Inflammatory macrophage treated with lipopolysaccharide for 1 hour (primary cell): ENCODE results near the gene MAD1L1.
"Not testable (repeated sequence)": the region's sequence is repeated elsewhere in the genome, so short reads cannot be mapped to it uniquely, and the experiment has no call there.

Experiments used
- DNase-seq, 2 donors: peaks; one replicate each; pipeline ENCODE4 v3.0.0-alpha.2; 2020 to 2022

MAD1L1 gene

DNA sequence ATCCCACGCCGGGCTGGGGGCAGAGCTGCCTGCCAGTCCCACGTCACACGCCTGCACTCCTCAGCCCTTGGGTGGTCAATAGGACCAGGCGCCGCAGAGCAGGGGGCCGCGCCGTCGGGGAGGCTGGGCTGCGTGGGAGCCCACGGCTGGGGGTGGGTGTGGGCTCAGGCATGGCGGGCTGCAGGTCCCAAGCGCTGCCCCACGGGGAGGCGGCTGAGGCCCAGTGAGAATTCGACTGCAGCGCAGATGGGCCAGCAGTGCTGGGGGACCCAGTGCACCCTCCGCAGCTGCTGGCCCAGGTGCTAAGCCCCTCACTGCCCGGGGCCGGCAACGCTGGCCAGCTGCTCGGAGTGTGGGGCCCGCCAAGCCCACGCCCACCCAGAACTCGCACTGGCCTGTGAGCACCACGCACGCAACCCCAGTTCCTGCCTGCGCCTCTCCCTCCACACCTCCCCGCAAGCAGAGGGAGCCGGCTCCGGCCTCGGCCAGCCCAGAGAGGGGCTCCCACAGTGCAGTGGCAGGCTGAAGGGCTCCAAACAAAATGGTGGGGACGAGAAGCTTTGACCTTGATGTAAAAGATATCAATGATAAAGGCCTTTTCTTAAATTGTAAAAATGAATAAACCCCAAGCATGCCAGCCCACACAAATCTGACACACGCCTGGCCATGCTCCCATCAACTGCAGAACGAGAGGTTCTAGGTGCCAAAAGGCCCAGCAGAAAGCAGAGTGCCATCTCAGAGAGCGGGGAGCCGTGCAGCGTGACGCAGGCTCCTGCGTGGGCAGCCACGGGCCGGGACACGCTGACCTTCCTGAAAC lies 255.5 kb downstream of the MAD1L1 start:
- no peak for DNase-seq

GRCh38 chr7:1976521-1976920 lies 256.2 kb downstream of the MAD1L1 start:
- DNase-seq = not testable (repeated sequence)

- no peak for DNase-seq
These were observed 257.2 kb downstream of the MAD1L1 start for GRCh38 chr7:1975581-1975980.

GRCh38 chr7:1975179-1975578 lies 257.6 kb downstream of the MAD1L1 start:
- DNase-seq = no peak

- DNase-seq = no peak
These were observed 258.2 kb downstream of the MAD1L1 start for GRCh38 chr7:1974290-1975101.

DNA sequence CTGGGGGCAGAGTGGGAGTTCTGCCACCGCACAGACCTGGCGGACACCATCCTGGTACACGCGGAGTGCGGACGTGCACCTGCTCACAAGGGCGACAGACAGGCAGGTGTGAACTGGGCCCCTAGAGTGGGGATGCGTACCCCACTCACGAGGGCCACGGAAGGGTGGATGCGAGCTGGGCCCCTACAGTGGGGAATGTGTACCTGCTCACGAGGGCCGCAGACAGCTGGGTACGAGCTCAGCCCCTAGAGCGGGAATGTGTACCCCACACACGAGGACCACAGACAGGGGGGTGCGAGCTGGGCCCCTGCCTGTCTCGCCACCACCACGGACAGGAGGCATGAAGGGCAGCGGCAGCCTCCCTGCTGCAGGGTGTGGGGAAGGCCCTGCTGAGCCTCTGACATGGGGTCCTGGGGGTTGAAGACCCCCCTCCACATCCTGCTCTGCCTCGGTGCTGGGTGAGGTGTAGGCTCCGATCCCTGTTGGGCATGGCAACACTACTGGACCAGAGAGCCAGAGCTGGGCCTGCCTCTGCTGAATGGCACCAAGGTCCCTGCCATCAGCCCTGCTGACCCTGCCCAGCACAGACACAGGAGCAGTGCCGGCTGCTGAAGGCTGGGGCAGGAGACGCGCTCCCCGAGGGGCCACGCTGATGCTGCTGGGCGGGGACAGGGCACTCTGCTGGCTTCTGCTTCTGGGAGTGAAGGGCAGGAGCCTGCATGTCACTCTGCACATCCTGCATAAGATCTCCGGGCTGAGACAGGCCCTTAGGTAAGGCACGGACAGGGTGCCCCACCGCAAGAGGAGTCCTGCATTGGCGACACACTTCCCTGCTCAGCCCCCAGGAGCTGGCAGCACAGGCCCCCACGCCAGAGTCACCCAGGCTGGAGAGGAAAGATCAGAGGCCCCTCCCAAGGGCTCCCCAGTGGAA lies 259.2 kb downstream of the MAD1L1 start:
- DNase-seq = no peak

GRCh38 chr7:1972744-1973143 lies 260.0 kb downstream of the MAD1L1 start:
- no peak for DNase-seq

GRCh38 chr7:1971946-1972654 lies 260.6 kb downstream of the MAD1L1 start:
- no peak for DNase-seq

GRCh38 chr7:1970895-1971294 lies 261.9 kb downstream of the MAD1L1 start:
- no peak for DNase-seq

DNA sequence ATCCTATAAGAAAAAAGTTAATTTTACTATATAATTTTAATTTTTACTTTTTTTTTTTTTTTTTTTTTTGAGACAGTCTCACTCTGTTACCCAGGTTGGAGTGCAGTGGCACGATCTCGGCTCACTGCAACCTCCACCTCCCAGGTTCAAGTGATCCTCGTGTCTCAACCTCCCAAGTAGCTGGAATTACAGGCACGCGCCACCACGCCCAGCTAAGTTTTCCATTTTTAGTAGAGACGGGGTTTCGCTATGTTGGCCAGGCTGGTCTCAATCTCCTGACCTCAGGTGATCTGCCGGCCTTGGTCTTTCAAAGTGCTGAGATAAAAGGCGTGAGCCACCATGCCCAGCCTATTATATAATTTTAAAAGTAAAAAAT lies 262.5 kb downstream of the MAD1L1 start:
- not testable (repeated sequence) for DNase-seq

DNA sequence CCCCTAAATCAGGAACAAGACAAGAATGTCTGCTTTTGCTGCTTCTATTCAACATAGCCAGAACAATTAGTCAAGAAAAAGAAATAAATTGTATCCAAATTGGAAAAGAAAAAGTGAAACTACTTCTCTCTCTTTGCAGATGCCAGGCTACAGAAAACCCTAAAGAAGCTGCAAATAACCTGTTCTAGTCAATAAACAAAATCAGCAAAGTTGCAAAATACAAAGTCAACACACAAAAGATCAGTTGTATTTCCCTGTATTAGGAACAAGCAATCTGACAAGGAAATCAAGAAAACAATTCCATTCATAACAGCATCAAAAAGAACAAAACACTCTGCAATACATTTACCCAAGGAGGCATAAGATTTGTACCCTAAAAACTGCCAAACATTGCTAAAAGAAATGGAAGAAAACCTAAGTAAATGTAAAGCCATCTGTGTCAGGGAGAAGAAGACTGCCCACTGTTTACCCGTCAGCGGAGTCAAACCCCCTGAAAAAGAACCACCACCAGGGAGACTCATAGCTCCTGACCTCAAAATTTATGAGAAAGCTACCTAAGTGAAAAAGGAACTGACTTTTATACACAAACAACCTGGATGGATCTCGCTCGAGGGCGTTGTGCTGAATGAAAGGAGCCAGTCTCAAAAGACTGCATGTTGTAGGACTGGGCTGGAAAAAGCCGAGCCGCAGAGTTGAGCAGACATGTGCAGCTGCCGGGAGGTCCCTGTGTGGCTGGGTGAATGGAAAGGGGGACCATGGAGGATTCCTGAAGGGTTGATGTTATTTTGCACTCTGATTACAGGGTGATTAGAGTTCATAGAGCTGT lies 263.1 kb downstream of the MAD1L1 start:
- no peak for DNase-seq

DNA sequence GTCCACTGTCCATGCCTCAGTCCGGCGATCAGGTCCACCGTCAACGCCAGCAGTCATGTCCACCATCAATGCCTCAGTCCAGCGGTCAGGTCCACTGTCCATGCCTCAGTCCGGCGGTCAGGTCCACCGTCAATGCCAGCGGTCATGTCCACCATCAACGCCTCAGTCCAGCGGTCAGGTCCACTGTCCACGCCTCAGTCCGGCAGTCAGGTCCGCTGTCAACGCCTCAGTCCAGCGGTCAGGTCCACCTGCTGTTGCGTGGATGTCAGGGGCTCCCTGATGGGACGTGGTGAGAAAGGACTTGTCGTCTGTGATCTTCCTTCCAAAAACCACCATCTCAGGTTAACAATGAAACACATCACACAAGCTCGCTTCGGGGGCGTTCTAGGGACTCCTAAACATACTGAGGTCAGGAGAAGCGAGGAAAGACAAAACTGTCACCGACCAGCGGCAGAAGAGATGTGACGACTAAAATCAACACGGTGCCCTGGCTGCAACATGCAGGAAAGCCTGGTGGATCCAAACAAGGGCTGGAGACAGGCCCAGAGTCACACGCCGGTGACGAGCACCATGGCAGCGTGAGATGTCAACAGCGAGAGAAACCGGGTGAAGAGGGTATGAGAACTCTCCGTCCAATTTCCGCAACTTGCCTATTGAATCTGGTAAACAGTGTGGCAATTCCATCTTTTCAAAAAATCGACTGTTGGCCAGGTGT lies 264.2 kb downstream of the MAD1L1 start:
- DNase-seq = no peak

- DNase-seq = no peak
These were observed 265.0 kb downstream of the MAD1L1 start for GRCh38 chr7:1967512-1968396.

DNA sequence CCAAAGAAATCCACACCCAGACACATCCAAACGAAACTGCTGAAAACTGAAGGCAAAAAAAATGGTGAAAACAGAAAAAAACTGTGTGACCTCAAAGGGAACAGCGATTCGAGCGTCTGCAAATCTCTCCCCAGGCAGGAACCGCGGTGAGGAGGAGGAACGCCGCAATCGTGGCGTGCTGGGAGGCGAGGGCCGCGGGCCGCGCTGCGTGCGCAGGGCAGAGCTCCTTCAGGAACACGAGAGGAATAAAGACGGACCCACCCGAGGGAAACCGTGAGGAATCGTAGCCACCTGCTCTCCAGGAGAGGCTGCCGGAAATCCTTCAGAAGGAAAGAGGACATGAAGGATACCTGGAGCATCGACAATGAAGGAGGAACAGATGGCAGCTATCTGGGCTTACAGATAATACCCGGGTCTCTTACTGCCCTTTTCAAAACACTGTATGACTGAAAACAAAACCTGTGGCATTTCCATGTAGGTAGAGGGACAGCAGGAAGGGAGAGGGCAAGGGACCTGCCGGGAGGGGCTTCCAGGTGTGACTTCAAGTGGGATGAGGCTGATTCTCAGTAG lies 266.0 kb downstream of the MAD1L1 start:
- no peak for DNase-seq

GRCh38 chr7:1965579-1966294 lies 267.0 kb downstream of the MAD1L1 start:
- DNase-seq = no peak

- no peak for DNase-seq
These were observed 267.7 kb downstream of the MAD1L1 start for GRCh38 chr7:1964913-1965578.

GRCh38 chr7:1964211-1964912 lies 268.4 kb downstream of the MAD1L1 start:
- no peak for DNase-seq
